Muscle of leg (tissue), 11 donors: Measurements from ENCODE around the gene UBL7. TPM values are rescaled to one million over a fixed set of nuclear protein-coding genes. Genes with fewer than 3 reads are reported as not detected.
A peak's percentile ranks its signal among the peaks of the same experiment; 100 is the strongest.
"Not testable (repeated sequence)": the region's sequence is repeated elsewhere in the genome, so short reads cannot be mapped to it uniquely, and the experiment has no call there.

Experiments used
- DNase-seq: peaks from one replicate; pipeline ENCODE4 v3.0.0; 2013
- H3K27ac ChIP-seq: one replicate; pipeline ENCODE4 v1.5.1; 2013; ENCODE audit warnings: mild to moderate bottlenecking, low read length, control low read depth
- H3K27me3 ChIP-seq: one replicate; pipeline ENCODE4 v1.6.1; 2013; ENCODE audit warnings: low read length; ENCODE audit not compliant: control insufficient read depth, insufficient read depth
- H3K36me3 ChIP-seq: one replicate; pipeline ENCODE4 v1.6.1; 2013; ENCODE audit warnings: low read length; ENCODE audit not compliant: control insufficient read depth, insufficient read depth
- H3K4me1 ChIP-seq: one replicate; pipeline ENCODE4 v1.6.1; 2013; ENCODE audit warnings: low read length; ENCODE audit not compliant: control insufficient read depth, insufficient read depth
- H3K4me3 ChIP-seq: one replicate; pipeline ENCODE4 v1.5.1; 2013; ENCODE audit warnings: low read length, control low read depth
- H3K9me3 ChIP-seq: replicated peaks from 2 replicates; pipeline ENCODE4 v1.6.1; 2013; ENCODE audit warnings: low read depth, low read length; ENCODE audit not compliant: control insufficient read depth
- WGBS: methylation state at CpG from one replicate; pipeline ENCODE4 v1.1.5; 2013; ENCODE audit warnings: missing lambda C conversion rate; ENCODE audit not compliant: insufficient coverage; 5-methylcytosine and 5-hydroxymethylcytosine counted together
- polyA plus RNA-seq, 8 donors: library from polyadenylated mRNA; unstranded; fragments of 120-200 nt; gene quantifications; one replicate each; pipeline versions ENCODE4 v1.2.1 to v1.2.3, GENCODE V29; 2013; ENCODE audit warnings: inconsistent platforms in 1 of 8, low replicate concordance in 1 of 8; ENCODE audit not compliant: insufficient read length in 8 of 8, insufficient read depth in 1 of 8
- total RNA-seq: library from RNA; stranded (reverse); fragments of 120-200 nt; gene quantifications from one replicate; pipeline ENCODE4 v1.2.4, GENCODE V29; 2013

Gene UBL7
- total and polyA plus RNA-seq, 9 donors: 30.6 to 38.8 (median 36.3) TPM

- Histone ChIP-seq H3K4me1 (no peaks in the 10 kb centered on the region), H3K4me3 (no peak overlapping the region), H3K36me3 (peaks cover 6% of the 10 kb centered on the region), H3K9me3 (no peaks in the 10 kb centered on the region), H3K27me3 (no peaks in the 10 kb centered on the region), H3K27ac (no peak overlapping the region)
- DNase-seq: no peak
- 100% methylated on average over 1 of the region's 2 CpGs for WGBS
Observed at GRCh38 chr15:74497584-74497983, 36.6 kb upstream of the UBL7 start.

GRCh38 chr15:74496648-74497047, 35.7 kb upstream of the UBL7 start:
- H3K9me3 ChIP-seq: no peaks in the 10 kb centered on the region
- no peaks in the 10 kb centered on the region for H3K27me3 ChIP-seq
- WGBS: no CpG with 5 or more reads among the region's 3 CpGs
- no peak for DNase-seq
- peaks cover 4% of the 10 kb centered on the region for H3K36me3 ChIP-seq
- H3K4me3 ChIP-seq: no peak overlapping the region
- no peak overlapping the region for H3K27ac ChIP-seq
- H3K4me1 ChIP-seq: no peaks in the 10 kb centered on the region

- Histone ChIP-seq H3K27ac (no peak overlapping the region), H3K4me3 (no peak overlapping the region), H3K9me3 (no peaks in the 10 kb centered on the region), H3K4me1 (no peaks in the 10 kb centered on the region), H3K27me3 (no peaks in the 10 kb centered on the region), H3K36me3 (peaks cover 5% of the 10 kb centered on the region)
- no peak for DNase-seq
- WGBS: no CpG with 5 or more reads among the region's 1 CpG
Observed at GRCh38 chr15:74490339-74490689, 29.4 kb upstream of the UBL7 start.

DNA sequence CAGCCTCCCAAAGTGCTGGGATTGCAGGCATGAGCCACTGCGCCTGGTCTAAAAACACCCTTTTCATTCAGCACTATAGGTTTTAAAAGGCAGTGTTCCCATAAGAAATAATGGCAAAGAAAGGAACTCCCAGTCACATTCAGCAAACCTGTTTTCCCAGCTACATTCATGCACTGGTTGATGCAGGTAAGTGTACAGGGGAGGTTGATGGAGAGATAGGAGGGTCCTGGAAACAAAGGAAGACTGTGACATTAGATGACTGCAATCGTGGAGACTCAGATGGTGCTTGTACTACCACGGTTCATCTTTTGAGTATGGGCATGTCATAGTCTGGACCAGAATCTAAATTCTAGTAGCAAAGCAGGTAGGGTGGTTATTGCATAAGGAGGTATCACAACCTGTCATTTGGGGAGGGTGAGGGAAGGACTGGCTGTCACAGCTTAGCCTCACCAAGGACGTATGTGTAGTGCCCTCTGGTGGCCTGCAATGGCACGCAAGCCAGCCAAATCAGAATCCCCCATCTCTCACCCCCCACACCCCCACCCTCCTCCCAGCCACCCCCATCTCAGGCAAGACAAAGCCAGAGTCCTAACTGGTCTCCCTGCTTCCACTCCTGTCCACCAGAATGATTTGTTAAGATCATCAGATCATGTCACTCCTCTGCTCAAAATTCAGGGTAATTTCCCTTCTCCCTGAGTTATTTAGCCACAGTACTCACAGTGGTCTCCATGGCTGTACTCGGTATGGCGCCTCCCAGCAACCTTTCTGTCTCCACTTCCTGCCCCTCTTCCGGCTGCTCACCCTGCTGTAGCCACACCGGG, 28.8 kb upstream of the UBL7 start:
- peaks cover 3% of the 10 kb centered on the region for H3K36me3 ChIP-seq
- H3K27ac ChIP-seq: no peak overlapping the region
- H3K4me3 ChIP-seq: no peak overlapping the region
- peak; percentile 49 for DNase-seq
- no peaks in the 10 kb centered on the region for H3K4me1 ChIP-seq
- no peaks in the 10 kb centered on the region for H3K9me3 ChIP-seq
- WGBS: 22% methylated on average over 6 of the region's 9 CpGs
- no peaks in the 10 kb centered on the region for H3K27me3 ChIP-seq

- Histone ChIP-seq H3K4me3 (no peak overlapping the region), H3K4me1 (no peaks in the 10 kb centered on the region), H3K9me3 (no peaks in the 10 kb centered on the region), H3K36me3 (peaks cover 3% of the 10 kb centered on the region), H3K27me3 (no peaks in the 10 kb centered on the region), H3K27ac (no peak overlapping the region)
- DNase-seq: no peak
- no CpG with 5 or more reads among the region's 1 CpG for WGBS
Observed at GRCh38 chr15:74488776-74489175, 27.8 kb upstream of the UBL7 start.

DNA sequence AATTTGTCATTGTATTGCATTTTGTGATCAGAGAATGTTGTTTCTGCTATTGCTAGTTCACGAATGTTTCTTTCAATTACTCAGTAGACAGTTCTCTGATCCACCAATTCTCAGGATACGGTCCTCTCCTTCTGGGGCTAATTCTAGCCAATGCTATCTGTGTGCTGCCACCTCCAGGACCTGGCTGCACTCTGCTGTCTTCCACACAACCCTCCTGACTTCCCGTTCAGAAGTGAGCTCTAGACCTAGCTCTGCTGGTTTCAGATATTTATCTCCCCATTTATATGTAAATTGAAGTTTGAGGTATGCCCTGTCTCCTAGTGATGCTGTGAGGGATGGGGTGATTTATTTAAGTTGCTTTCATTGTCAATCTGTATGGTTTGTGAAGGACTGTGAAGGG, 21.7 kb upstream of the UBL7 start:
- DNase-seq: no peak
- 75% methylated on average over 2 of the region's 3 CpGs for WGBS
- Histone ChIP-seq H3K4me1 (no peaks in the 10 kb centered on the region), H3K36me3 (no peaks in the 10 kb centered on the region), H3K27ac (no peak overlapping the region), H3K27me3 (no peaks in the 10 kb centered on the region), H3K9me3 (no peaks in the 10 kb centered on the region), H3K4me3 (no peak overlapping the region)

GRCh38 chr15:74480364-74480763, 19.4 kb upstream of the UBL7 start:
- not testable (repeated sequence) for H3K36me3 ChIP-seq, H3K4me3 ChIP-seq, H3K27ac ChIP-seq, H3K9me3 ChIP-seq, H3K4me1 ChIP-seq, H3K27me3 ChIP-seq, DNase-seq
- WGBS: 93% methylated on average over 20 of the region's 27 CpGs

GRCh38 chr15:74471621-74472020, 10.7 kb upstream of the UBL7 start:
- H3K36me3 ChIP-seq: peaks cover 12% of the 10 kb centered on the region
- H3K9me3 ChIP-seq, DNase-seq, H3K4me3 ChIP-seq, H3K4me1 ChIP-seq, H3K27ac ChIP-seq, H3K27me3 ChIP-seq: not testable (repeated sequence)
- WGBS: 60% methylated on average over 1 of the region's 7 CpGs

GRCh38 chr15:74470631-74471395, 9.9 kb upstream of the UBL7 start:
- H3K36me3 ChIP-seq: peaks cover 12% of the 10 kb centered on the region
- peaks cover 4% of the 10 kb centered on the region for H3K4me1 ChIP-seq
- H3K9me3 ChIP-seq: no peaks in the 10 kb centered on the region
- H3K27me3 ChIP-seq: no peaks in the 10 kb centered on the region
- H3K4me3 ChIP-seq: no peak overlapping the region
- H3K27ac ChIP-seq: no peak overlapping the region
- 60% methylated on average over 1 of the region's 12 CpGs for WGBS
- DNase-seq: no peak

DNA sequence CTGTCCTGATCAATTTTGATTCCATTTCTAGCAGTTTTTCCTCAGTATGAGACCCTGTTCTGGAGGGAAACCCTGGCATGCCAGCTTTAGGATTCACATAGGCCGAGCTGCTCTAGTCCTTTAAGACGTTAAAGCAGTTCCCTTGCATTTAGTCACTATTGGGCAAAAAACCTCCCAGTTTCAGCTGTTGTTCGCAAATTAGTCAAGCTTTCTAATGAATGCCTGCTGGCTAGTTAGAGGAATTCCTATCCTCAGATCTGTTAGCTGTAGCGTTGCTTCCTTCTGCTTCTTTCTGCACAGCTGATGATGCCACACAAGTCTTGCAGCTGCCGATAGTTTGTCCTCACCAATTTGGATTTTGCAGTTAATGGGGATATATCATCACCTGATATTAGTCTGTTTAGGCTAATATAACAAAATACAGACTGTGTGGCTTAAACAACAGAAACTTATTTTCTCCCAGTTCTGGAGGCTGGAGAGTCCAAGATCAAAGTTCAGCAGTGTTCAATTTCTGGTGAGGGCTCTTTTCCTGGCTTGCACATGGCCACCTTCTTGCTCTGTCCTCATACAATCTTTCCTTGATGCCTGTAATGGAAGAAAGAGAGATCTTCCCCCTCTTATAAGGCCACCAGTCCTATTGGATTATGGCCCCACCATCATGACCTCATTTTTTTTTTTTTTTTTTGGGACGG, 7.5 kb upstream of the UBL7 start:
- no peak overlapping the region for H3K4me3 ChIP-seq

More for the DNA sequence above, 7.5 kb upstream of the UBL7 start:
- Histone ChIP-seq H3K27ac (peak overlapping the region; percentile 59), H3K36me3 (peaks cover 7% of the 10 kb centered on the region), H3K4me1 (peaks cover 4% of the 10 kb centered on the region), H3K27me3 (no peaks in the 10 kb centered on the region), H3K9me3 (no peaks in the 10 kb centered on the region)
- WGBS: 73% methylated on average over 4 of the region's 6 CpGs
- DNase-seq: peak; percentile 74
